GM12872 (cell line): ENCODE results near the gene HLX.

ENCODE experiments used
- TF ChIP-seq, protein P1 (sequence below): IDR thresholded peaks from 3 replicates; pipeline ENCODE4 v1.5.1; 2011; ENCODE audit warnings: low read depth, mild to moderate bottlenecking, low read length, moderate library complexity; ENCODE audit not compliant: insufficient read depth

Gene HLX

DNA sequence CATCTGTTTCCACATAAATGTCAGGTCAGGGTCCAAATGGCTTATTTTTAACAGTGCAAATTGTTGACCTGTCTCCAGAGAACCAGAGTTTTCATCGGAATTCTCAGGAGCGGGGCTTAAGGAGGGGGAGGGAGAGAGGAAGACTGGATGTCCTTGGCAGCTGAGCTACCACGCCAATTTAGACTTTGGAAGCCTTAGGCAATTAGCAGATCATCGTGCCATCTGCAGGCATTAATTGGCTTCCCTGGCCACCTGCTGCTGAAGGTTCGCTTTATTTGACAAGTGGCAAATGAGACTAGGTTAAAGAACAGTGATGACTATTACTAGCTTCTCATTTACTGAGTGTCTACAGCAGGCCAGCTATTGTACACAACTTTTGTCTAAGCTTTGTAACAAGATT is 43.7 kb downstream of the HLX start:
- TF ChIP-seq, protein P1, sequence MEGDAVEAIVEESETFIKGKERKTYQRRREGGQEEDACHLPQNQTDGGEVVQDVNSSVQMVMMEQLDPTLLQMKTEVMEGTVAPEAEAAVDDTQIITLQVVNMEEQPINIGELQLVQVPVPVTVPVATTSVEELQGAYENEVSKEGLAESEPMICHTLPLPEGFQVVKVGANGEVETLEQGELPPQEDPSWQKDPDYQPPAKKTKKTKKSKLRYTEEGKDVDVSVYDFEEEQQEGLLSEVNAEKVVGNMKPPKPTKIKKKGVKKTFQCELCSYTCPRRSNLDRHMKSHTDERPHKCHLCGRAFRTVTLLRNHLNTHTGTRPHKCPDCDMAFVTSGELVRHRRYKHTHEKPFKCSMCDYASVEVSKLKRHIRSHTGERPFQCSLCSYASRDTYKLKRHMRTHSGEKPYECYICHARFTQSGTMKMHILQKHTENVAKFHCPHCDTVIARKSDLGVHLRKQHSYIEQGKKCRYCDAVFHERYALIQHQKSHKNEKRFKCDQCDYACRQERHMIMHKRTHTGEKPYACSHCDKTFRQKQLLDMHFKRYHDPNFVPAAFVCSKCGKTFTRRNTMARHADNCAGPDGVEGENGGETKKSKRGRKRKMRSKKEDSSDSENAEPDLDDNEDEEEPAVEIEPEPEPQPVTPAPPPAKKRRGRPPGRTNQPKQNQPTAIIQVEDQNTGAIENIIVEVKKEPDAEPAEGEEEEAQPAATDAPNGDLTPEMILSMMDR: no peak

DNA sequence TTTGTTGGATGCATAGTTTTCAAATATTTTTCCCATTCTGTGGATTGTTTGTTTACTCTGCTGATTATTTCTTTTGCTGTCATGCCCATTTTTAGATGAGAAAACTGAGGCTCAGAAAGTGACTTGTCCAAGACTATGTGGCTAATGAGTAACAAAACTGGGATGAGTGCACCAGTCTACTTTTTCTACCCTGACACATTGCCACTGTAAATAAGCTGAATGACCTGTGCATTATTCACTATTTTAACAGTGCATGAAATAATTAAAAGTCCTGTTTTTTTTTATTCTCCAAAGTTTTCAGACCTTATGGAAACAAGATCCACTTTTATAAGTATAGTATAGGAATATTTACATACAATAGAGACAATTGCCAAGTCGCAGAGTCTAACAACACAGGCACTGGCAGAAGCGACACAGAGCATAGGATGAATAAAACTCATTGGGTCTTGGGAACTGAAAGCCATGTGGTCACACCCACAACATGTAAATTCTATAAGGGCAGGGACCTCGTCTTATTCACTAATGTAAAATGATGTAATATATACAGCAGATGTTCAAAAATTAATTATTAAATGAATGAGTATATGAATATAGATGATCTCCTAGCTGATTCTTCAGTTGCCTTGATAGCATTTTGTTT is 45.2 kb downstream of the HLX start:
- TF ChIP-seq, protein P1: no peak

DNA sequence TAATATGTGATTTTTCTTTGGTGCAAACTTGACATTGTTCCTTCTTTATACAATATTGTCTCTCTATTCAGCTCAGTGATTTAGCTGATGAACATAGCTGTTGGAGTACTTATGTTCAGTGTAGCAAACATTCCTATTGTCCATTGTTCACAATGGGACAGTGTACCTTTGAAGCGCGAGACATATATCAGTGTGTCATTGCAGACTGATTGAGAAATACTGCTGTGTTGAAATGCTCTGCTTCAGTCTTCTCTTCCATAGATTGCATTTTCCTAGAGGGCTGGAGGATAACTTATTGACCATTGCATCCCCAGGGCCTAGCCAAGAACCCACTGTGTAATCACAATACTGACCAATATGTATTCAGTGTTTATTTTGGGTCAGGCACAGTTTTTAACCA is 46.5 kb downstream of the HLX start:
- TF ChIP-seq, protein P1: no peak

DNA sequence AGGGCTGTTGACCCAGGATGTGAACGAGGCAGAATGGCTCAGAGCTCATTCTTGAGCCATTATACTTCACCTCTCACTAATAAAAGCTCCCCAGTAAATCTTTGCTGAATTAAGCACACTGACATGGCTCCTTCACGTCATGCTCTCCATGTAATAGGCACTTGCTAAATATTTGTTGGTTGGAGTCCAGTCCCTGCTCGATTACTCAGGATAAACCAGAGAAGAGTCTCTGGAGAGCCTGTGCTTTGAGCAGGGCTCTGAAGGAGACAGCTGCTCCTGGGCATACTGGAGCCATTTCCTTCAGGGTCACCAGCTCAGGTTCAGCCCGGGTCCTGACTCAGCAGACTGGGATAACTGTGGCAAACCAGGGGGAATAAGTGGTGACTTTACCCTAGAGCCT is 46.9 kb downstream of the HLX start:
- TF ChIP-seq, protein P1: no peak

DNA sequence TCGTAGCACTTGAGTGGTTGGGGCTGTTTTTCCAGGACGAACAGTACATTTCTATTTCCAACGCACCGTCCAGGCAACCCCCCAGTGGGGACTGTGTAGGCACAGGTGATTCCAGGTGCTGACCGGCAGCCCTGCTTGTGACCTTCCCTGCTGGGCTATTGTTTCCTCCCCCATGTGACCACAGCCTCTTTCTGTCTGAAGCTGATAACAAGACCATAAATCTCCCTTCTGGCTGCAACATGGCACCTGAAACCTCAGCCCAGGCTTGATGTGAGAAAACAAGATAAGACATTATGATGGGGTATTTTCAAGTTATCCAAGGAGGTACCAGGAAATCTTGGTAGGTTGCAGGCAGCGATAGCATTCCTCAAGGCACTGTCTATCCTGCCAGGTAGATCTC is 48.2 kb downstream of the HLX start:
- TF ChIP-seq, protein P1: no peak

DNA sequence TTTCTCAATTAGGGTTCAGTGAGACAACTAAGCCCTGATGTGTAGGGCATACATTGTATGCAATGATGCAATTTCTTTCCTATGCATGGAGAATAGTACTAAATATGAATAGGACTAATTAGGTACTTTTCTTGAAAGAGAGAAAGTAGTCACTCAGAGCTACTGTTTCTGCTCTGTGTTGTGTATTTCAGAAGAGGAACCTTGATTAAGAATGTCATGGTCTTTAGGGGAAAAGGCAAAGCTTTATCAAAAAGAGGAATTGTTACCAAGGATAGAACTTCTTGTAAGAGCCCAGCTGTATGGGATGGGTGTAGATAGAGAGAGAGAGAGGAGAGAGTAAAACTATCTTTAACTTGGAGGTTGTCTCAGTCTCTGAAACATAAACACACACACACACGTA is 49.1 kb downstream of the HLX start:
- TF ChIP-seq, protein P1: no peak

DNA sequence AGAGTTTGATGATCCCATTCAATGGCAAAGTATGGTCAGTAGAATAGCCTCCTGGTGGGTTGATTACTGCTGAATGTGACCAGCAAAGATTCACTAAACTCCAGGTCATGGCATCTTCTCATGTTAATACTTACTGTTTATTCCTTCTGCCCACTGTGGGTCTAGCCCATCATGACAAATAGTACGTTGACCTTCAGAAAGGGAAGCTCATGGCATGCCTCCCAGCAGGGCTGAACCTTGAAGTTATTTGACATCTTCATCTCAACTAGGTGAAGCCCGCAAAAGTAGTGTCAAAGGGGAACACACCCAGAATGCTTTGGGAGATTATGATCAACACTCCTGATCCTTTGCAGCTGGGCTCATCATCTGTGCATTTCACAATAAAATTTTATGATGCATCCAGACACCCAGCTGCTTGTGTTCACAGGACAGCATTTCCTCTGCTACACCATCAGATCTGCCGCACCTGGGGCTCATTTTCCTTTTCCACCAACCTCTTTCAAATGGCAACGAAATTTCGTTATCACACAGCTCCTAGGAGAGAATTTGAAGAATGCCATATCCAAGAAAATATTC is 49.6 kb downstream of the HLX start:
- TF ChIP-seq, protein P1: no peak

DNA sequence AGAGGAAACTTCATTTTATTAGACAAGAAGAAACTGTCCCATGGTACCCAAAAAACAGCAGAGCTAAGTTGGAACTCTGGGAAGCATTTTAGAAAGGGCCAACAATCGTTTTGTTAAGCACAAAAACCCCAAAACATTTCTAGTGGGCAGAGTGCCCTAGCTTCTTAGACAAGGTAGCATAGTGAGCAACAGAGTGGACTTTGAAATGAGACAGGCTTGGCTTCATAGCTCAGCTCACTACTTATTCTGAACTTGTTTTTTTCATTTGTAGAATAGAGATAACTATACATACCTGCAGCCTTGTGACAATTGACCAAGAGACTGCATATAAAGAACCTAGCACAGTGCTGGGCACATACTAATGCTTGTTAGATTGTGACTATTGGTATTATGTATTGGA is 50.1 kb downstream of the HLX start:
- TF ChIP-seq, protein P1: no peak
